ENCODE measurements around the gene DHX57.
"Not testable (repeated sequence)": the region's sequence is repeated elsewhere in the genome, so short reads cannot be mapped to it uniquely, and the experiment has no call there.

Gene DHX57

GRCh38 chr2:38863061-38863695 is 12.6 kb downstream of the DHX57 start:
- DNase-seq (ENCODE audit: low spot score) = no peak

- no peak for DNase-seq (ENCODE audit: low spot score)
Measured at GRCh38 chr2:38862476-38862875, 13.3 kb downstream of the DHX57 start.

- DNase-seq (ENCODE audit: low spot score) = peak; percentile 13
Measured at GRCh38 chr2:38856165-38856564, 19.6 kb downstream of the DHX57 start.

- DNase-seq (ENCODE audit: low spot score) = no peak
Measured at GRCh38 chr2:38850045-38850444, 25.7 kb downstream of the DHX57 start.

- DNase-seq (ENCODE audit: low spot score) = no peak
Measured at GRCh38 chr2:38836791-38837190, 38.9 kb downstream of the DHX57 start.

- no peak for DNase-seq (ENCODE audit: low spot score)
Measured at GRCh38 chr2:38835990-38836389, 39.7 kb downstream of the DHX57 start.

- DNase-seq (ENCODE audit: low spot score) = no peak
Measured at GRCh38 chr2:38835015-38835601, 40.6 kb downstream of the DHX57 start.

GRCh38 chr2:38830526-38831159 is 45.1 kb downstream of the DHX57 start:
- no peak for DNase-seq (ENCODE audit: low spot score)

GRCh38 chr2:38829971-38830370 is 45.8 kb downstream of the DHX57 start:
- no peak for DNase-seq (ENCODE audit: low spot score)

GRCh38 chr2:38828460-38828859 is 47.3 kb downstream of the DHX57 start:
- no peak for DNase-seq (ENCODE audit: low spot score)

GRCh38 chr2:38827539-38828145 is 48.1 kb downstream of the DHX57 start:
- DNase-seq (ENCODE audit: low spot score) = peak; percentile 54

GRCh38 chr2:38825956-38826355 is 49.8 kb downstream of the DHX57 start:
- DNase-seq (ENCODE audit: low spot score) = no peak

- no peak for DNase-seq (ENCODE audit: low spot score)
Measured at GRCh38 chr2:38824906-38825305, 50.8 kb downstream of the DHX57 start.

GRCh38 chr2:38823386-38823785 is 52.3 kb downstream of the DHX57 start:
- no peak for DNase-seq (ENCODE audit: low spot score)

- DNase-seq (ENCODE audit: low spot score) = no peak
Measured at GRCh38 chr2:38818565-38818964, 57.2 kb downstream of the DHX57 start.

GRCh38 chr2:38815936-38816335 is 59.8 kb downstream of the DHX57 start:
- no peak for DNase-seq (ENCODE audit: low spot score)

GRCh38 chr2:38810488-38810887 is 65.2 kb downstream of the DHX57 start:
- DNase-seq (ENCODE audit: low spot score) = no peak

- DNase-seq (ENCODE audit: low spot score) = no peak
Measured at GRCh38 chr2:38808677-38809076, 67.1 kb downstream of the DHX57 start.

- no peak for DNase-seq (ENCODE audit: low spot score)
Measured at GRCh38 chr2:38806733-38807059, 69.0 kb downstream of the DHX57 start.

GRCh38 chr2:38806015-38806732 is 69.6 kb downstream of the DHX57 start:
- DNase-seq (ENCODE audit: low spot score) = no peak

- DNase-seq (ENCODE audit: low spot score) = no peak
Measured at GRCh38 chr2:38797953-38798352, 77.8 kb downstream of the DHX57 start.

- peak; percentile 7 for DNase-seq (ENCODE audit: low spot score)
Measured at GRCh38 chr2:38797250-38797676, 78.5 kb downstream of the DHX57 start.

- not testable (repeated sequence) for DNase-seq (ENCODE audit: low spot score)
Measured at GRCh38 chr2:38795016-38795415, 80.7 kb downstream of the DHX57 start.
